ENCODE results near the gene ALDH1A1. TPM values are rescaled to one million over a fixed set of nuclear protein-coding genes. Genes with fewer than 3 reads are reported as not detected.

ALDH1A1 gene
- polyA plus RNA-seq, 1 experiment: 7.0 TPM

- CTCF ChIA-PET: no interaction called here
- TF ChIP-seq, protein P1, sequence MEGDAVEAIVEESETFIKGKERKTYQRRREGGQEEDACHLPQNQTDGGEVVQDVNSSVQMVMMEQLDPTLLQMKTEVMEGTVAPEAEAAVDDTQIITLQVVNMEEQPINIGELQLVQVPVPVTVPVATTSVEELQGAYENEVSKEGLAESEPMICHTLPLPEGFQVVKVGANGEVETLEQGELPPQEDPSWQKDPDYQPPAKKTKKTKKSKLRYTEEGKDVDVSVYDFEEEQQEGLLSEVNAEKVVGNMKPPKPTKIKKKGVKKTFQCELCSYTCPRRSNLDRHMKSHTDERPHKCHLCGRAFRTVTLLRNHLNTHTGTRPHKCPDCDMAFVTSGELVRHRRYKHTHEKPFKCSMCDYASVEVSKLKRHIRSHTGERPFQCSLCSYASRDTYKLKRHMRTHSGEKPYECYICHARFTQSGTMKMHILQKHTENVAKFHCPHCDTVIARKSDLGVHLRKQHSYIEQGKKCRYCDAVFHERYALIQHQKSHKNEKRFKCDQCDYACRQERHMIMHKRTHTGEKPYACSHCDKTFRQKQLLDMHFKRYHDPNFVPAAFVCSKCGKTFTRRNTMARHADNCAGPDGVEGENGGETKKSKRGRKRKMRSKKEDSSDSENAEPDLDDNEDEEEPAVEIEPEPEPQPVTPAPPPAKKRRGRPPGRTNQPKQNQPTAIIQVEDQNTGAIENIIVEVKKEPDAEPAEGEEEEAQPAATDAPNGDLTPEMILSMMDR (IDR thresholded peaks at IDR 0.05; ENCODE audit: low read depth, low read length): no peak
- no peaks in the 10 kb centered on the region for H3K9me3 ChIP-seq (ENCODE audit: control insufficient read depth, insufficient read depth, low read length)
- DNase-seq (ENCODE audit: low read depth, low spot score): no peak
- no peaks in the 10 kb centered on the region for H3K27me3 ChIP-seq (ENCODE audit: control insufficient read depth, insufficient read depth, low read length)
- no peak overlapping the region for H3K4me3 ChIP-seq (ENCODE audit: low read depth, low read length)
- POLR2A ChIA-PET: no interaction called here
- H3K27ac ChIP-seq (ENCODE audit: low read depth, low read length): no peak overlapping the region
These were observed 24.8 kb downstream of the ALDH1A1 start for GRCh38 chr9:72928042-72928507.

- TF ChIP-seq, protein P1 (IDR thresholded peaks at IDR 0.05; ENCODE audit: low read depth, low read length): no peak
- H3K27ac ChIP-seq (ENCODE audit: low read depth, low read length): no peak overlapping the region
- no peak overlapping the region for H3K4me3 ChIP-seq (ENCODE audit: low read depth, low read length)
- CTCF ChIA-PET: no interaction called here
- POLR2A ChIA-PET: no interaction called here
- no peaks in the 10 kb centered on the region for H3K9me3 ChIP-seq (ENCODE audit: control insufficient read depth, insufficient read depth, low read length)
- no peak for DNase-seq (ENCODE audit: low read depth, low spot score)
- H3K27me3 ChIP-seq (ENCODE audit: control insufficient read depth, insufficient read depth, low read length): no peaks in the 10 kb centered on the region
These were observed 26.3 kb downstream of the ALDH1A1 start for GRCh38 chr9:72926506-72926905.

GRCh38 chr9:72925891-72926290 is 27.0 kb downstream of the ALDH1A1 start:
- no peak for DNase-seq (ENCODE audit: low read depth, low spot score)
- Histone ChIP-seq H3K27me3 (ENCODE audit: control insufficient read depth, insufficient read depth, low read length) (no peaks in the 10 kb centered on the region), H3K4me3 (ENCODE audit: low read depth, low read length) (no peak overlapping the region), H3K27ac (ENCODE audit: low read depth, low read length) (no peak overlapping the region), H3K9me3 (ENCODE audit: control insufficient read depth, insufficient read depth, low read length) (no peaks in the 10 kb centered on the region)
- ChIA-PET CTCF (no interaction called here), POLR2A (no interaction called here)
- TF ChIP-seq, protein P1 (IDR thresholded peaks at IDR 0.05; ENCODE audit: low read depth, low read length): no peak

GRCh38 chr9:72925126-72925789 is 27.6 kb downstream of the ALDH1A1 start:
- TF ChIP-seq, protein P1 (IDR thresholded peaks at IDR 0.05; ENCODE audit: low read depth, low read length): no peak
- Histone ChIP-seq H3K4me3 (ENCODE audit: low read depth, low read length) (no peak overlapping the region), H3K27me3 (ENCODE audit: control insufficient read depth, insufficient read depth, low read length) (no peaks in the 10 kb centered on the region), H3K27ac (ENCODE audit: low read depth, low read length) (no peak overlapping the region), H3K9me3 (ENCODE audit: control insufficient read depth, insufficient read depth, low read length) (no peaks in the 10 kb centered on the region)
- ChIA-PET POLR2A (no interaction called here), CTCF (no interaction called here)
- no peak for DNase-seq (ENCODE audit: low read depth, low spot score)

- Histone ChIP-seq H3K4me3 (ENCODE audit: low read depth, low read length) (no peak overlapping the region), H3K27me3 (ENCODE audit: control insufficient read depth, insufficient read depth, low read length) (no peaks in the 10 kb centered on the region), H3K9me3 (ENCODE audit: control insufficient read depth, insufficient read depth, low read length) (no peaks in the 10 kb centered on the region), H3K27ac (ENCODE audit: low read depth, low read length) (no peak overlapping the region)
- ChIA-PET CTCF (no interaction called here), POLR2A (no interaction called here)
- TF ChIP-seq, protein P1 (IDR thresholded peaks at IDR 0.05; ENCODE audit: low read depth, low read length): no peak
- DNase-seq (ENCODE audit: low read depth, low spot score): no peak
These were observed 28.6 kb downstream of the ALDH1A1 start for GRCh38 chr9:72924154-72924790.

Measured in AG04450 (cell line).